Panc1 (cell line): ENCODE measurements around the gene MYO7B. TPM values are rescaled to one million over a fixed set of nuclear protein-coding genes. Genes with fewer than 3 reads are reported as not detected.

Source experiments
- ATAC-seq: fragments of 200-7000 bp; cut with Tn5 transposase; 2 replicates; pipeline ENCODE4 v1.9.1; 2020; ENCODE audit warnings: mild to moderate bottlenecking, moderate library complexity
- BruUV-seq: library from RNA; stranded (reverse); fragments of 400-500 nt; replicated peaks from 2 replicates; lab custom pipeline; 2021; lab: Mats Ljungman, UMichigan
- CTCF ChIA-PET: fragments of 300-600 bp; sonication (Branson Sonifier 250); formaldehyde crosslinking; loops from one replicate; lab custom pipeline; 2022; ENCODE audit warnings: antibody characterized with exemption; lab: Charles Lee
- POLR2A ChIA-PET: fragments of 300-600 bp; sonication (Branson Sonifier 250); formaldehyde crosslinking; loops from one replicate; lab custom pipeline; 2022; ENCODE audit warnings: antibody characterized with exemption; lab: Charles Lee
- DNase-seq: peaks from one replicate; pipeline ENCODE4 v3.0.0-alpha.2; 2010; ENCODE audit warnings: low read depth, low spot score
- H3K27ac ChIP-seq: 2 replicates; pipeline ENCODE4 v1.5.1; 2011; ENCODE audit warnings: mild to moderate bottlenecking, low read length, inconsistent platforms
- H3K27me3 ChIP-seq: fragments of 200-500 bp; sonication (Bioruptor generic); 2 replicates; pipeline ENCODE4 v1.6.0; 2014; ENCODE audit warnings: low read length, inconsistent platforms; ENCODE audit not compliant: control insufficient read depth, insufficient read depth
- H3K36me3 ChIP-seq: fragments of 200-500 bp; sonication (Bioruptor generic); 2 replicates; pipeline ENCODE4 v1.5.1; 2014; ENCODE audit warnings: inconsistent platforms, mild to moderate bottlenecking, low read length, moderate library complexity; ENCODE audit not compliant: control insufficient read depth, insufficient read depth
- H3K4me1 ChIP-seq: 2 replicates; pipeline ENCODE4 v1.5.1; 2011; ENCODE audit warnings: inconsistent platforms, mild to moderate bottlenecking, low read length, moderate library complexity; ENCODE audit not compliant: control insufficient read depth, insufficient read depth
- H3K4me3 ChIP-seq, 2 experiments: 2 replicates each; pipeline ENCODE4 v1.5.1; 2011 to 2012; ENCODE audit warnings: low read depth in 2 of 2, low read length in 2 of 2, mild to moderate bottlenecking in 2 of 2, inconsistent platforms in 1 of 2, moderate library complexity in 1 of 2
- H3K9me3 ChIP-seq: fragments of 200-500 bp; sonication (Bioruptor generic); 2 replicates; pipeline ENCODE4 v1.5.1; 2014; ENCODE audit warnings: low read depth, mild to moderate bottlenecking, inconsistent platforms, low read length, moderate library complexity; ENCODE audit not compliant: control insufficient read depth, insufficient read depth
- CTCF ChIP-seq: fragments of 450-650 bp; IDR thresholded peaks from 2 replicates; pipeline ENCODE4 v1.5.1; 2017; ENCODE audit warnings: mild to moderate bottlenecking
- POLR2AphosphoS5 ChIP-seq: IDR thresholded peaks from 2 replicates; pipeline ENCODE4 v1.6.1; 2012; ENCODE audit warnings: mild to moderate bottlenecking, low read depth, low read length, moderate library complexity
- REST ChIP-seq, 2 experiments: IDR thresholded peaks; 2 replicates each; pipeline ENCODE4 v1.6.1; 2011 to 2012; ENCODE audit warnings: low read depth in 2 of 2, control low read depth in 1 of 2, low read length in 1 of 2, mild to moderate bottlenecking in 1 of 2, moderate library complexity in 1 of 2; ENCODE audit not compliant: insufficient read depth in 1 of 2
- SIN3A ChIP-seq: IDR thresholded peaks from 2 replicates; pipeline ENCODE4 v1.6.1; 2012; ENCODE audit warnings: low read depth, mild to moderate bottlenecking, low read length, moderate library complexity, borderline replicate concordance; ENCODE audit not compliant: insufficient read depth
- TCF7L2 ChIP-seq: IDR thresholded peaks from 2 replicates; pipeline ENCODE4 v1.6.1; 2011; ENCODE audit warnings: mild to moderate bottlenecking, low read depth, low read length, inconsistent platforms
- in situ Hi-C: cut with HindIII; loops from 2 replicates; pipeline ENCODE4 v1.10.0; 2016; ENCODE audit warnings: low sequenced_read_pairs, low pct_unique_long_range_greater_than_20kb
- intact Hi-C: fragments of 100-400 bp; cut with micrococcal nuclease; formaldehyde crosslinking; loops from one replicate; pipeline ENCODE4 v1.10.0; 2022; ENCODE audit not compliant: unreplicated experiment
- total RNA-seq: library from RNA; stranded (reverse); gene quantifications from one replicate; pipeline ENCODE4 v1.2.1, GENCODE V29; 2021; ENCODE audit not compliant: unreplicated experiment

The MYO7B gene
- total RNA-seq, 1 experiment from 2014 or later = 0.15 TPM

- ChIA-PET CTCF (interaction anchor here (0.6 kb wide), 1 partner anchor 13 kb away, joined by 3 read pairs; no protein-coding TSS in a partner anchor), POLR2A (interaction anchor here (0.6 kb wide), 1 partner anchor 233 kb away, joined by 8 read pairs; no protein-coding TSS in a partner anchor)
- Histone ChIP-seq H3K4me1 (peaks cover 8% of the 10 kb centered on the region), H3K9me3 (no peaks in the 10 kb centered on the region), H3K27ac (no peak overlapping the region), H3K36me3 (peaks cover 20% of the 10 kb centered on the region; the same call in 1 of the 2 replicates), H3K4me3 (no peak overlapping the region), H3K27me3 (no peaks in the 10 kb centered on the region)
- in situ Hi-C loops (no loop called here), intact Hi-C loops (no loop called here)
- BruUV-seq = no TSS peak
- TF ChIP-seq SIN3A (no peak), CTCF (no peak)
- DNase-seq (no peak), ATAC-seq (0 out of 2 replicates have a peak, but pooled peaks have one; percentile 11)
Observed at GRCh38 chr2:127516041-127516762, 19.3 kb upstream of the MYO7B start.

- no TSS peak for BruUV-seq
- Histone ChIP-seq H3K27ac (no peak overlapping the region), H3K36me3 (peaks cover 29% of the 10 kb centered on the region; the same call in 1 of the 2 replicates), H3K9me3 (no peaks in the 10 kb centered on the region), H3K27me3 (no peaks in the 10 kb centered on the region), H3K4me1 (peaks cover 3% of the 10 kb centered on the region), H3K4me3 (no peak overlapping the region)
- no peak for TF ChIP-seq CTCF
- TF ChIP-seq REST (IDR thresholded peaks at IDR 0.05; ENCODE audit: insufficient read depth in 1 of 2, low read depth in 2 of 2, low read length in 1 of 2) = no peak
- TF ChIP-seq TCF7L2 = no peak
- no peak for TF ChIP-seq SIN3A
- no peak for TF ChIP-seq POLR2AphosphoS5
- CTCF ChIA-PET = no interaction called here
- intact Hi-C loops = no loop called here
- POLR2A ChIA-PET = no interaction called here
- in situ Hi-C loops = no loop called here
- ATAC-seq = no peak
- no peak for DNase-seq
Observed at GRCh38 chr2:127517465-127517864, 18.0 kb upstream of the MYO7B start.
